Transverse colon (tissue), 3 donors: ENCODE results near the gene USP46.

Source experiments
- EP300 ChIP-seq: sonication (generic); formaldehyde crosslinking; IDR thresholded peaks from one replicate; pipeline ENCODE4 v1.6.1; 2017; ENCODE audit warnings: antibody characterized with exemption, low read depth
- TF ChIP-seq, protein P1 (sequence below), 5 experiments: fragments of 200-600 bp in 3 of 5; fragments of 450-650 bp in 2 of 5; sonication (generic) in 3 of 5; IDR thresholded peaks; 1 replicate in 2 of 5; 2 replicates in 3 of 5; pipeline ENCODE4 v1.5.1; 2016 to 2017; ENCODE audit warnings: antibody characterized with exemption in 5 of 5, inconsistent platforms in 3 of 5, mild to moderate bottlenecking in 2 of 5, moderate library complexity in 1 of 5

DNA sequence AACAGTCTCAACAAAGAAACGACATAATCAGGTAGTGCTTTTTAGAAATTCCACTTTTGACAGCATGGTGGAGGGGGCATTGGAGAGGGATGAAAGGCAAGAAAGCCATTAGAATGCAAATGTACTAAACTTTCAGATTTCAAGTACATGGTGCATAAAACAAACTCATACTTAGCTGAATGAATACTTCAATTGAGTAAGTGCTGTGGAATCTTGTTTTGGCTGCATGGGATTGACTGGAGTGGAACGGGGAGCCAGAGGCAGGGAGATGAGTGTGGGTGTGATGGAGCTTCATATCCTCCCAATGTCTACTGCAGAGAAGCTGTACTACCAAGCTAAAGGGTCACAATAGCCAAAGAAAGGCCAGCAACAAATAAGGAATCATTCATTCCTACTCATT lies 52.4 kb downstream of the USP46 start:
- TF ChIP-seq, protein P1, sequence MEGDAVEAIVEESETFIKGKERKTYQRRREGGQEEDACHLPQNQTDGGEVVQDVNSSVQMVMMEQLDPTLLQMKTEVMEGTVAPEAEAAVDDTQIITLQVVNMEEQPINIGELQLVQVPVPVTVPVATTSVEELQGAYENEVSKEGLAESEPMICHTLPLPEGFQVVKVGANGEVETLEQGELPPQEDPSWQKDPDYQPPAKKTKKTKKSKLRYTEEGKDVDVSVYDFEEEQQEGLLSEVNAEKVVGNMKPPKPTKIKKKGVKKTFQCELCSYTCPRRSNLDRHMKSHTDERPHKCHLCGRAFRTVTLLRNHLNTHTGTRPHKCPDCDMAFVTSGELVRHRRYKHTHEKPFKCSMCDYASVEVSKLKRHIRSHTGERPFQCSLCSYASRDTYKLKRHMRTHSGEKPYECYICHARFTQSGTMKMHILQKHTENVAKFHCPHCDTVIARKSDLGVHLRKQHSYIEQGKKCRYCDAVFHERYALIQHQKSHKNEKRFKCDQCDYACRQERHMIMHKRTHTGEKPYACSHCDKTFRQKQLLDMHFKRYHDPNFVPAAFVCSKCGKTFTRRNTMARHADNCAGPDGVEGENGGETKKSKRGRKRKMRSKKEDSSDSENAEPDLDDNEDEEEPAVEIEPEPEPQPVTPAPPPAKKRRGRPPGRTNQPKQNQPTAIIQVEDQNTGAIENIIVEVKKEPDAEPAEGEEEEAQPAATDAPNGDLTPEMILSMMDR (IDR thresholded peaks at IDR 0.05): no peak
- no peak for TF ChIP-seq EP300
